Colon (tissue), 2 donors: ENCODE data around the gene TGFBR2.
"Not testable (repeated sequence)": the region's sequence is repeated elsewhere in the genome, so short reads cannot be mapped to it uniquely, and the experiment has no call there.

ENCODE experiments used
- FAIRE-seq: peaks from 2 replicates; lab custom pipeline; 2012; peaks lifted over from hg19 to GRCh38; lab: Jason Lieb, UNC
- donor health status: control.
- donor health status: control.

TGFBR2 gene

DNA sequence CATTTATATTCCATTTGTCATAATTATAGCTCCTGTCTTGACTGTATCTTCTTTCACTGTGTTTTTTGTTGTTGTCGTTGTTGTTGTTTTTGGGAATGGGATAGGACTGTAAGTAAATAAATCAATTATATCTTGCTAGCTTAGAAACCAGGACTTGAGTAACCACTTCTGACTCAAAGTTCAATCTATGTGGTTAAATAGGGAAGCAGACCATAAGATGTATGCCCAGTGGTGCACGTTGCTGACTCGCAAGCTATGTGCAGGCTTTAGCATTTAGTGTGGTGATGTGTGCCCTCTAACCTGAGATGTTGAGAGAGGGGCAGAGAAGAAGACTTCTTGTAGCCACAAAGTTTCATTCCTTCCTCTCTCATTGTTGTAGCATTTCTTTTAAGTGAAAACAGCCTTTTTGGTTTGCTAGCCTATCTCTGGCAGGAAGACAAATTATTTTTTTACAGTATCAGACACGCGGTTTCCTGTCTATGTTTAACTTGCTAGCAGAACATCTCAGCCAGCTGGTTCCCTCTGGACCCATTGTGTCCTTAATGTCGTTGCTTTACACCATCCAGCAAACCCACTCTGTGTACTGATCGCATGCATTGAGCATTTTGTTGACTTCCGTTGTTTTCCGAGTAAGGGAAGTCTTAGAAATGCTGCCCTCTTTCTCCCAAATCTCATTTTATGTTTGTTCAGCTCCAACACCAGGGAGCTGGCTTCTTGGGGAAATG lies 52.1 kb downstream of the TGFBR2 start:
- no peak for FAIRE-seq

DNA sequence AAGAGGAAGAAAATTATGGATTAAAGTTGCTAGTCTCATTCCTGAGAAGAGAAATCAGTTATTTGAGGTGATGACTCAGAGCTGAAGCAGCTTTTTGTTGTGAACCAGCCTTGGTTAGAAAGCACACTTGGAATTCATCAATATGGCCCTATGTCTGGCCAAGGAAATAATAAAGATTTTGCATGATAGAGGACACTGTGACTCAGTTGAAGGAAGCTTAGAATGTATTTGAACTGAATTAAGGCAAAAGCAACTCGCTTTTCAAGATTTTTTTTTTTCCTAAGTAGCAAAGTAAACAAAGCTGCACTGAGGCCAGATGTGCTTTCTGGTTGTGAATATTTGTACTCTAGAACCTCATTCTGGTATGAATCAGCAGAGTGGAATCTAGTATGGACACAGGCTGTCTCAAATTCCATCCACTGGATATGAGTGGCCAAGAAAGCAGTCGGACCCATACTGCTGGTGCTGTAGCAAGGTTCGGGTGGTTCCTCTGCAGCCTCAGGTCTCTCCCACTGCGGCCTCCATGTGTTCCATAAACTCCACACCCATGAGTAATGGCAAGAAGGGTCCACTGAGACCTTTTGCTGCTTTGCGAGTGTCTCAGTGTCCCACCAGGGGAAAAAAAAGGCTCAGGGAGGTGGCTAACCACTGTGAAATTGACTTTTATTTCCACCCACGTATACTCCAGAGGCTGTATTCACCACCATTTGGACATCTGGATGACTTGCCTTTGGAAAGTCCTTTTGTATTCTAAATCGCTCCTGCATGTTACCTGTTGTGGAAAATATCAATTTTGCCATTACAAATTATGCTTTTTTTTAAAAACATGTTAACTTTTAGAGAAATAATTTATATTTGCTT lies 53.1 kb downstream of the TGFBR2 start:
- no peak for FAIRE-seq

DNA sequence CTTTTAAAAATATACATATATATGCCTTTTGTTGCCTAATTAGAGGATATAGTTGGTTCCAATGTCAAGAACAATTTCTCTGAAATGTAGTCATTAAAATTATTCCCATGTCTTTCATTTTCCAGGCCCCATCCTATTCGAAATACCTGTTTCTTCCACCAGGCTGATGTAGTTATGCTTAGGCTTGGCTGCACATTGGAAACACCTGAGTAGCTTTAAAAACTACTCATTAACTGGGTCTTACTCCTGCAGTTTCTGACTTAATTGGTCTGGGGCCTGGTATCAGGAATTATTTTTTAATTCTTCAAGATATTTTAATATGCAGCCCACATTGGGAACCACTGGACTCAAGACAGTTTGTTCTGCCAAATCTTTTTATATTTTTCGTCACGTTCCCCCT lies 53.7 kb downstream of the TGFBR2 start:
- no peak for FAIRE-seq

DNA sequence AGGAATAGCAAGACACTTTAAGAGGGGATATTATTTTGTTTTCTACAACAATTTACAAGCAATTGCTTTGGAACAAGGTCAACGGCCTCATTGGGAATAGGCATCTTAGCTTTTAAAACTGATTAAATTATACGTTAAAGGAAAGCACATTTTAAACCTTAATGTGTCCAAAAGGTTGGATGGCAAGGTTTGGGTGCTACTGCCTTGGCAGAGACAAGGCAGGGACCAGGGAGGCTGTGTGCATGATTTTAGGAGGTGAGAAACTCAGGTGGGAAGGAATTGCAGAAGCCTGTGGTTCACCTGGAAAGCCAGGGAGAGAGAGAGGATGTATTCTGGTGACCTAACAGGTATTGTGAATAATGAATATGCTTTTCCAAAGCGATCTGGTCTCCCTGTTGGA lies 54.3 kb downstream of the TGFBR2 start:
- FAIRE-seq, result no peak

DNA sequence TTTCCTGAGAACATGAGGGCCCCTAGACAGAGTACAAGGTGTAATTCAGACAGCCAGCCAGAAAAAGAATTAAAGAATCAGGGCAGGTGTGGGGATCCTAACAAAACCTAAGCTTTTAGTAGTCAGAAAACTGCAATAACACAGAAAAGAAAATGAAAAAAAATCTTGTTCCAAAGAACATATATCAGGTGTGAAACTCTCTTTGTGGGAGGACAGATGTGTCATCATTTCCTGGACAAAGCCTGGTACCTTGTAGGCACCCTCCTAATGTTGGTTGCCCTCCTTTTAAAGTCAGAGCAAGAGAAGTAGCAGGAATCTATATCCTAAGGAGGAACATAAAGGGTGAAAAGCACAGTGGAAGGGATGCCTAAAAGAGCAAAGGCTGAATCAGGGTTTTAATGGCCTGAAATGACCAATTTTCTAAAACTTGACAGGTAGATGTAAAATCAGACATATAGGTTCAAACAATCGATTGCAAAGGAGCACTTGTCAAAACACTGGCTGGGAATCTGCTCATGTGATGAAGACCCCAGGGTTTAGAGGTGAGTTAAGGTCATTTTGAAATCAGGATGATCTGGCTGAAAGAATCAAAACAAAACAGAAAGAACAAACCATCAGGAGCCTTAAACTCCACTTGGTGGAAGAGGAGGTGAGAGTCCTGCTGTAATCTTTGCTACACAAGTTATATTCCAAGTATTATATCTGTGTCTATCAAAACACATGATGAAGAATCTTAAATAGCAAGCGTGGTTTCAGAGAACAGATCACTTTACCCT lies 54.9 kb downstream of the TGFBR2 start:
- FAIRE-seq, result no peak

DNA sequence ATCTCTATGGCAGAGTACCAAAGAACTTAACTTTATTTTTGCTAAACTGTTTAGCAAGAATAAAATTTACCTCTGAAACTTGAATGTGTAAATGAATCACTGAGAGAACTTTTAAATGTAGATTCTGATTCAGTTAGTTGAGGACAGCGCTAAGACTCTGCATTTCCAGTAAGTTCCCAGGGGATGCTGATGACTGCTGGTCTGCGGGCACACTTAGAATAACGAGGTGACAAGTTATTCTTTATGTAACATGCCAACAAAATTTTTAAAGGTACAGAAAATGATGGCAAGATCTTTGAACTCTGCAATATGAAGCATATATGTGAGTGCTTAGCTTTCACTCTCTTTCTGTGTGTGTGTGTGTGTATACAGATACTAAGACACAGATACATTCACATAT lies 56.4 kb downstream of the TGFBR2 start:
- no peak for FAIRE-seq

DNA sequence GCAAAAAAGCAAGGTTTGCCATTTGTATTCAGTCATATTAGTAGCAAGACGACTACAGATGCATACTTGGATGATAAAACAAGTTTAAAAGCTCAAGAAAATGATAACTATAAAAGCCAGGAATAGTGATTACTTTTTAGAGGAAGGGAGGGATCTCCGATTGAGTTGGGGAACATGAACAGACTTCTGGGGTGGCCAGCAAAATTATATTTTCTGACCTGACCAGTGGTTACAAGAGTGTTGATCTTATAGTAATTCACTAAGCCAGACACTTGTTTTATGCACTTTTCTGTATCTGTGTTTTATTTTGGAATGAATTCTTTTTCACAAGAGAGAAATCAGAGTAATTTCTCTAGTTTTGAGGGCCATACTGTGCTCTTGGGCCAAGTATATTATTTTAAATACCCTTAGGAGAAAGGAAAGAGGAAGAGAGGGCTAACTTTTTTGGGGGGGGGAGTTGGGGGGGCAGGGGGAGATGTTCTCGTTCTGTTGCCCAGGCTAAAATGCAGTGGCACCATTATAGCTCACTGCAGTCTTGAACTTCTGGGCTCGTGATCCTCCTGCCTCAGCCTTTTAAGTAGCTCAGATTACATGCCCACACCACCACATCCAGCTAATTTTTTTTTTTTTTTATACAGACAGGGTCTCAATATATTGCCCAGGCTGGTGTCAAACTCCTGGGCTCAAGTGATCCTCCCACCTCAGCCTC lies 57.3 kb downstream of the TGFBR2 start:
- FAIRE-seq, result no peak

DNA sequence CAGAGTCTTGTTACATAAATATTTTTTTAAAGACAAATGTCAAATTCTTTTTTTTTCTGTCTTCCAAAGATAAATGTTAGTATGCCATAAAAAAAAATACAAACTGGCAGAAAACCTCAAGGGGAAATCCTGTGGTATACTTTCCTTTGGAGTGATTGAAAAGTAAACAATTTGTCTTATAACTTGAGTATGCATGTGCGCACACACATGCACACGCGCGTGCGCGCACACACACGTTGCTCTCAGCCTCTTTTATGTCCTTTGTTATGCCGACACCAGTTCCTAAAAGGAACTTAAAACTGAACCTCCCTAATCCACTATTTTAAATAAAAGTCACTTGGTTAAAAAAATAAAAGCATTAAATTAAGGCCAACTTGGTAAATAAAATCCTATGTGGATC lies 58.1 kb downstream of the TGFBR2 start:
- no peak for FAIRE-seq

DNA sequence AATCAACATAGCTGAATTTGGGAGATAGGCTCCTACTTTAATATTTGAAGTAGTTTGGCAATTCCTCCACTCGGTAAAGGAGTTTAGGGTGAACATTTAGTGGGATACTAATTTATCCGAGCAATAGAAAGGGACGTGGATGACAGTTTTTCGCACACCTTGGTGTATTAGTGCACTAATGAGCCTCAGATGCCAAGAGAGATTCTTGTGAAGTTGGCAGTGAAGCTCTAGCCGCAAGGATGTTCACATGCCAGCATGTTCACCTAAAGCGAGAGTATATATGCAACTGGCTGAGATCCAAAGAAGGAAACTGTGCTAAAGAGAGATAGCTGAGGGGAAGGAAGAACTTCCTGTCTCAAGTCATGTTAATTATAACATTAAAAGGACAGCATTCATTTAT lies 58.5 kb downstream of the TGFBR2 start:
- FAIRE-seq, result no peak

DNA sequence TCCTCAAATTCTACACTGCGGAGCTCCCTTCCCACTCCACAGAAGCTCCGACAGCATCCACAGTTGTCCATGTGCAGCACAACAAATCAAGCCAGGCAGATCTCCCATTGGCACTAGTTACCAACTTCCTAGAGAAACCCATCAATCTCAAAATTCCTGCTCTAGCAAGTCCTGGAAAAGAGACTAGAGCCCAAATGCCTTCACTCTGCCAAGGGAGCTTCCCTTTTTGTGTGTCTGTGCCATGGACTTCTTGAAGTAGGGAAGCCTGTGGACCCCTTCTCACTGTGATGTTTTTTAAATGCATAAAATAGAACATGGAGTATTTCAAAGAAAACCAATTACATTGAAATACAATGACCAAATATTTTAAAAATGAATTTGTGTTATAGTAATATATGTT lies 59.1 kb downstream of the TGFBR2 start:
- no peak for FAIRE-seq

DNA sequence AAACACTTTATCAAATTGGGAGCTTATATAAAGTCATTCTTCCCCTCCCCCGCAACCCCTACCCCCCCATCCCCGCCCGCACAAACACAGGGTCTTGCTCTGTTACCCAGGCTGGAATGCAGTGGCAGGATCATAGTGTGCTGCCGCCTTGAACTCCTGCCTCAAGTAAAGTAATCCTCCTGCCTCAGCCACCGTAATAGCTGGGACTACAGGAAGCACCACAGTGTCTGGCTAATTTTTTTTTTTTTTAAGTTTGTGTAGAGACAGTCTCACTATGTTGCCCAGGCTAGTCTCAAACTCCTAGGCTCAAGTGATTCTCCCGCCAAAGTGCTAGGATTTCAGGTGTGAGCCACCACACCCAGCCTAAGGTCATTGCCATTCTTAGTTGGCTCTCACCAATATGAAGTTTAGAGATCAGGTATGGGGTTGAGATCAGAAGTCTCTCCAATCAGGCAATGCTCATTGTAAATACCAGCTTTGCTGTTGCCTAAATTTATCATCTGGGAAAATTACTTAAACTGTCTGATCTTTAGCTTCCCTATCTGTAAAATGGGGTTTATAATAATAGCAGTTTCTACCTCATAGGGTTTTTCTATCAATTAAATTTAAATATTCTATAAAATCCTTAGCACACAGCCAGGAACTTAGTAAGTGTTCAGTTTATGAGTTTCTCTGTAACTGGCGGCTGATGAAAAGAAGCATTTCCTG lies 60.3 kb downstream of the TGFBR2 start:
- FAIRE-seq, result no peak

DNA sequence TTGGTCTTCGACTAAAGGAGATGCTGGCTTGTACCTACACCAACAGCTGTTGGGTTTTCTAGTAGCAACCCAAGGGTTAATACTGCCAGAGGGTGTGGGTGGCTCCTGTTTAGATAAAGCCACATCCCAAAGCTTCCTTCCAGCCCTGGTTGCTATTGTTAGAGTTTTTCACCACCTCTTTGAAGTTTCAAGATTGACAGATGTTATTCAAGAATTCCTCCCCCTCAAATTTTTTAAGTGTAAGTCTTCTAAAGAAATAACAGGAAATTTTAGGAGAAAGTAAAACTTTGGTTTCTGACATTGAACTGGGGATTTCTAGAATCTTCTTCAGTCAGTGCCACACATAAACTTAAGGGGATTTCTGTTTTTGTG lies 60.9 kb downstream of the TGFBR2 start:
- no peak for FAIRE-seq

DNA sequence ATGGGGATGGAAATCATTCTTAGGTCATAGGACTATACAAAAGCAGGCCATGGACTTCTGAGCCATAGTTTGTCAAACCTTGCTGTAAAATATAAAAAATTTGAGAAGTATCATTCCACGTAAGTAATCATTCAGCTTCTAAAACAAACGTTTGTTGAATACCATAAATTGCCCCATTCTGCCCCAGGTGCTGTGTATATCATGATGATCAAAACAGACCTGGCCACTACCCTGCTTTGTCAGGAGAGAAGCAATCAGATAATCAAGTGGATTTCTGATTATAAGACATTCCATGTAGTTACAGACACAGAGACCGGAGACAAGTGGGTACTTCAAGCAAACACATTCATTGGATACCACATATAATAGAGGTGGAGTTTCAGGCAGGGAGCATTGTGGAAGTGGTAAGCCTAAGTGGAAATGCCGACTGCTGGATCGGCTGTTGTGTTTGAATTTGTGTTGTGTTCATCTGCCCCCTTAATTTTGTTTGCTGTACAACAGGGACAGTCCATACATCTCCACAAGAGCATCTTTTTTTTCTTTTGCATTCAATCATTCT lies 61.7 kb downstream of the TGFBR2 start:
- FAIRE-seq, result no peak

DNA sequence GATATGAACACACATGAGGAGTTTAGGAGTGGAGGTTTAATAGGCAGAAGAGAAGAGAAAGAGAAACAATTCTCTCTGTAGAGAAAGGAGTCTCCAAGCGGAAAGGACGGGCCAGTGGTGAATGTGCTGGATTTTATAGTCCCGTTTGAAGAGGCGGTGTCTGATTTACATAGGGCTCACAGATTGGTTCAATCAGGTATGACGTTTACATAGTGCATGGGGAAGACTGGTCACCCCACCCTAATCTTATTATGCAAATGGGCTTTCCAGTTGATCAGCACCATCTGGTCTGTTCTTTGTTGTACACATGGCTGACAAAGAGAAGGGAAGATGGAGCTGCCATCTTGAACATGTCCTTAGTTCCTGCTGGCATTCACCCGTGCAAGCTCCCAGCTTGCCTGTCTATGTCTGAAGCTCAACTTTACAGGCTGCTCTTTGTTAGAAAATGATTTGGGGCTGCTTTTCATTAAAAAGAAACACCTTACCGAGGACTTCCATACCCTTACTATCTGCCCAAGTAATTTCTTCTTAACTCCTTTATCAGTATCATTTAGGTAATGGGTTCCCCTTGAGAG lies 63.0 kb downstream of the TGFBR2 start:
- FAIRE-seq, result not testable (repeated sequence)

DNA sequence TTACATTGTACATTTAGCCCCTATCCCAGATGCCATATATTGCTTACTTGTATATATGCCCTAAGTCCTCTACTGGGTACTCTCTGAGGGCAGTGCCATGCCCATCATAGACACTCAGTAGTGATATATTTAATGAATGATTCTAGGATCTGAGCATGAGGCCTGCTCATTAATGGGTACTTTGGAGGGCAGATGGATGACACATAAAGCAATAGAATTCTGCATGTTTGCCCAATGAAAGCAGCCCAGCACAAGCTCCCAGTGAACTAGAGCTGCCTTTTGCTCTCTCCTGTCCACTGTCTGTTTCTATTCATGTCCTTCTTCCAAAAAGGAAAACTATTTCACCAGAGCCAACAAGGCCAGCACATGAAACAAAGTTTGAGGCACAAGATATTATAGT lies 63.9 kb downstream of the TGFBR2 start:
- no peak for FAIRE-seq

DNA sequence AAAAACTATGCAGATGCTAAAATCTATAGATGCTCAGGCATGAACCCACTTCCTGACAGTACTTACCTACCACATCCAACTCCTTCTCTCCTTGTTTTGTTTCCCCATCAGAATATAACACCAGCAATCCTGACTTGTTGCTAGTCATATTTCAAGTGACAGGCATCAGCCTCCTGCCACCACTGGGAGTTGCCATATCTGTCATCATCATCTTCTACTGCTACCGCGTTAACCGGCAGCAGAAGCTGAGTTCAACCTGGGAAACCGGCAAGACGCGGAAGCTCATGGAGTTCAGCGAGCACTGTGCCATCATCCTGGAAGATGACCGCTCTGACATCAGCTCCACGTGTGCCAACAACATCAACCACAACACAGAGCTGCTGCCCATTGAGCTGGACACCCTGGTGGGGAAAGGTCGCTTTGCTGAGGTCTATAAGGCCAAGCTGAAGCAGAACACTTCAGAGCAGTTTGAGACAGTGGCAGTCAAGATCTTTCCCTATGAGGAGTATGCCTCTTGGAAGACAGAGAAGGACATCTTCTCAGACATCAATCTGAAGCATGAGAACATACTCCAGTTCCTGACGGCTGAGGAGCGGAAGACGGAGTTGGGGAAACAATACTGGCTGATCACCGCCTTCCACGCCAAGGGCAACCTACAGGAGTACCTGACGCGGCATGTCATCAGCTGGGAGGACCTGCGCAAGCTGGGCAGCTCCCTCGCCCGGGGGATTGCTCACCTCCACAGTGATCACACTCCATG lies 65.3 kb downstream of the TGFBR2 start:
- FAIRE-seq, result no peak

DNA sequence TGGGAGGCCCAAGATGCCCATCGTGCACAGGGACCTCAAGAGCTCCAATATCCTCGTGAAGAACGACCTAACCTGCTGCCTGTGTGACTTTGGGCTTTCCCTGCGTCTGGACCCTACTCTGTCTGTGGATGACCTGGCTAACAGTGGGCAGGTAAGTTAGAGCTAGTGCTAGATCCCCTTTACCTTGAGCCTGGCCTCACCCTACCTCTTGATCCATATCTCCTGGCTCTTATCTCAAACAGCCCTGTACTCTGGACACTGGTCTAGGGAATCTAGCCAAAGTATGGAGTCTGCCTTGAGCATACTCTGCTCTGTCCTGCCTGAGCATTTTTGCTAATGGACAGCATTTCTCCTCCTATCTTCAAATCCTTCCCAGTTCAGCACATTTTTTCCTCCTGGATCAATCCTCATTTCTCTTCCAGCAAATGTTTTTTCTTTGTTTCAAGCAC lies 65.9 kb downstream of the TGFBR2 start:
- FAIRE-seq, result no peak

DNA sequence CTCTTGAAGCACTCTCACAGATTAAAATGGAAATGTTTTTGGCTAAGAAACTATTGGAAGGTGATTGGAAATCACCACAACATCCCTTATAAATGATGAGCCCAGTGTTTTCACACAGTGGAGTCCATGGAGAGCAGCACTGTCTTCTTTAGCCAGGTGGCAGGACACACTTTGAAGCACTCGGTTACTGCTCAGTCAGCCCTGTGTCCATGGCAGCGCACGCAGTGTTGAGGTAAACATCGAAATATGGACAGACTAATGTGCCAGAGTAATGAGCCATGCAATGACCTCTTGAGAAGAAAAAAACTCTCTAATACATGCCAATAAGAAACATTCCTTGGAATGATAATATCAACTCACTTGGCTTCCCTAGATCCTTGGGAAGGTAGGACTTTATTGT lies 66.6 kb downstream of the TGFBR2 start:
- FAIRE-seq, result no peak

DNA sequence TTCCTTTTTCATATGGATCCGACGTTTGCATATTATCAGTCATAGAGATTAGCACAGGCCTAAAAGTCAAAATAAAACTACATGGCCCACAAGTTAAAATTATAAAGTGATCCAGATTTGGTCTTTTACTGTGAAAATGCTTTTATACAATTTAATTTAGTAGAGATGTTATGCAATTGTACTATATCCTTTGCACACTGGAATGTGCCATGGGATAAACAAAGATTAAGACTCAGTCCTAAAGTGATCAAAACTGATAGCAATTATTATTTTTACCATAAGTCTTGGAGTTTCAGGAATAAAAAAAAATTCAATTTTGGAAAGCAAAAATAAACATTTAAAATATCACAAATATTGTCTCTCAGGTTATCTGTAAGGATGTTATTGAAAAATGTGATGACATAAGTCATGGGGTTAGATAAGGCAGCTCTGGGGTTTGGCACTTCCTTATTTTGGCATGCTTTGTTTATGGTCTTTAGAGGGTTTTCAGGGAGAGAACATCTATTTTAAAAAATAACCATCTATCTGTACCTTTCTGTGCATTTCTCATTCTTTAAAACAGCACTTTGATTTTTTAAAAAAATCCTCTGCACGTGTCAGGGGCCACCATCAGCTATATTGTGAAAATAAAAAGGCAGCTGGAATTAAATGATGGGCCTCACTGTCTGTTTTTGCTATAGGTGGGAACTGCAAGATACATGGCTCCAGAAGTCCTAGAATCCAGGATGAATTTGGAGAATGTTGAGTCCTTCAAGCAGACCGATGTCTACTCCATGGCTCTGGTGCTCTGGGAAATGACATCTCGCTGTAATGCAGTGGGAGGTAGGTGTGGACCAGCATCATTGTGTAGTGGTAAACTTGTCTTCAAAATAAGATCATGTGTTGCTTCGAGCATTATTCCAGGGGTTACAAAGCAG lies 67.3 kb downstream of the TGFBR2 start:
- FAIRE-seq, result no peak
